ENCODE data around the gene ADGRD1. TPM values are rescaled to one million over a fixed set of nuclear protein-coding genes. Genes with fewer than 3 reads are reported as not detected.

ADGRD1 gene
- total RNA-seq, 2 experiments from 2014 or later, result 0.27 to 0.65 TPM

GRCh38 chr12:131102493-131102931 is 148.8 kb downstream of the ADGRD1 start:
- H3K4me1 Mint-ChIP-seq (ENCODE audit: low read depth), result peaks cover 21% of the 10 kb centered on the region
- H3K4me3 Mint-ChIP-seq, result no peak overlapping the region
- H3K27ac Mint-ChIP-seq, result no peak overlapping the region
- TF ChIP-seq CTCF (IDR thresholded peaks at IDR 0.05), result no peak
- no peaks in the 10 kb centered on the region for H3K9me3 Mint-ChIP-seq
- peaks cover 5% of the 10 kb centered on the region for H3K27me3 Mint-ChIP-seq
- POLR2A ChIA-PET, result no interaction called here
- CTCF ChIA-PET, result interaction anchor here (2.3 to 7.0 kb wide), 2 partner anchors 13 to 30 kb away, joined by 14 to 68 read pairs; no protein-coding TSS in a partner anchor
- ATAC-seq (no peak), DNase-seq (no peak)
- no peaks in the 10 kb centered on the region for H3K36me3 Mint-ChIP-seq (ENCODE audit: low read depth)
- intact Hi-C loops (cut with micrococcal nuclease), result no loop called here

GRCh38 chr12:131102991-131103668 is 149.4 kb downstream of the ADGRD1 start:
- peaks cover 5% of the 10 kb centered on the region for H3K27me3 Mint-ChIP-seq
- no peaks in the 10 kb centered on the region for H3K9me3 Mint-ChIP-seq
- H3K4me1 Mint-ChIP-seq (ENCODE audit: low read depth), result peaks cover 21% of the 10 kb centered on the region
- CTCF ChIA-PET, result interaction anchor here (1.0 to 7.0 kb wide), 7 partner anchors 13 to 351 kb away, joined by 3 to 166 read pairs (median 15); no protein-coding TSS in a partner anchor
- H3K4me3 Mint-ChIP-seq, result no peak overlapping the region
- no peaks in the 10 kb centered on the region for H3K36me3 Mint-ChIP-seq (ENCODE audit: low read depth)
- intact Hi-C loops (cut with micrococcal nuclease), result no loop called here
- no peak overlapping the region for H3K27ac Mint-ChIP-seq
- ATAC-seq (no peak), DNase-seq (no peak)
- no peak for TF ChIP-seq CTCF (IDR thresholded peaks at IDR 0.05)
- POLR2A ChIA-PET, result no interaction called here

- Mint-ChIP-seq H3K9me3 (no peaks in the 10 kb centered on the region), H3K27me3 (peaks cover 5% of the 10 kb centered on the region), H3K4me3 (no peak overlapping the region), H3K36me3 (ENCODE audit: low read depth) (no peaks in the 10 kb centered on the region), H3K4me1 (ENCODE audit: low read depth) (peaks cover 21% of the 10 kb centered on the region), H3K27ac (no peak overlapping the region)
- intact Hi-C loops (cut with micrococcal nuclease), result no loop called here
- CTCF ChIA-PET, result interaction anchor here (0.6 to 7.0 kb wide), 23 partner anchors 9 to 503 kb away, joined by 3 to 166 read pairs (median 4); no protein-coding TSS in a partner anchor
- TF ChIP-seq CTCF (IDR thresholded peaks at IDR 0.05), result no peak
- POLR2A ChIA-PET, result interaction anchor here (1.1 to 1.7 kb wide), 3 partner anchors 9 to 29 kb away, joined by 3 to 5 read pairs (median 3); no protein-coding TSS in a partner anchor
- ATAC-seq (no peak), DNase-seq (no peak)
Observed at GRCh38 chr12:131103669-131104462, 150.2 kb downstream of the ADGRD1 start.

- Mint-ChIP-seq H3K36me3 (ENCODE audit: low read depth) (no peaks in the 10 kb centered on the region), H3K4me1 (ENCODE audit: low read depth) (peaks cover 23% of the 10 kb centered on the region), H3K27ac (peak overlapping the region; percentile 66), H3K27me3 (peaks cover 5% of the 10 kb centered on the region), H3K4me3 (no peak overlapping the region), H3K9me3 (peaks cover 5% of the 10 kb centered on the region)
- intact Hi-C loops (cut with micrococcal nuclease), result no loop called here
- POLR2A ChIA-PET, result interaction anchor here (1.1 to 1.7 kb wide), 3 partner anchors 10 to 28 kb away, joined by 3 to 5 read pairs (median 3); no protein-coding TSS in a partner anchor
- peak; percentile 91 for TF ChIP-seq CTCF (IDR thresholded peaks at IDR 0.05)
- peak; percentile 92 for DNase-seq
- peak; percentile 78 for ATAC-seq
- CTCF ChIA-PET, result interaction anchor here (0.6 to 7.0 kb wide), 31 partner anchors 9 to 502 kb away, joined by 3 to 166 read pairs (median 4); no protein-coding TSS in a partner anchor
Observed at GRCh38 chr12:131104463-131105350, 151.0 kb downstream of the ADGRD1 start.
